B cell (primary cell): ENCODE data around the gene PIM2. TPM values are rescaled to one million over a fixed set of nuclear protein-coding genes. Genes with fewer than 3 reads are reported as not detected.

Source experiments
- ATAC-seq: fragments of 200-7000 bp; cut with Tn5 transposase; one replicate; pipeline ENCODE4 v1.10.0; 2021; ENCODE audit warnings: low read depth, mild to moderate bottlenecking, moderate number of reproducible peaks, moderate library complexity
- CTCF ChIA-PET: fragments of 350-600 bp; sonication (Branson Sonifier 250); formaldehyde crosslinking; loops from one replicate; lab custom pipeline; 2021; ENCODE audit warnings: antibody characterized with exemption, inconsistent platforms; lab: Charles Lee
- POLR2A ChIA-PET: fragments of 350-600 bp; sonication (Branson Sonifier 250); formaldehyde crosslinking; loops from one replicate; lab custom pipeline; 2021; ENCODE audit warnings: antibody characterized with exemption; lab: Charles Lee
- DNase-seq: peaks from one replicate; pipeline ENCODE4 v3.0.0; 2013
- H2AFZ ChIP-seq: 2 replicates; pipeline ENCODE4 v1.6.1; 2012; ENCODE audit warnings: mild to moderate bottlenecking, low read depth, low read length; ENCODE audit not compliant: insufficient read depth, poor library complexity, severe bottlenecking
- H3K27ac ChIP-seq, 2 donors: 1 replicate in 1 of 2; 2 replicates in 1 of 2; pipeline ENCODE4 v1.5.1; 2012 to 2013; ENCODE audit warnings: low read length in 2 of 2, mild to moderate bottlenecking in 2 of 2, moderate library complexity in 1 of 2
- H3K27me3 ChIP-seq, 4 experiments: fragments of 200-600 bp in 1 of 4; sonication (generic) in 1 of 4; replicated peaks in 1 of 4; 1 replicate in 2 of 4; 2 replicates in 2 of 4; pipeline versions ENCODE4 v1.6.1 to v1.7.0; 2013 to 2016; ENCODE audit warnings: low read length in 3 of 4, mild to moderate bottlenecking in 2 of 4, mixed read lengths in 1 of 4, moderate library complexity in 1 of 4; ENCODE audit not compliant: insufficient read depth in 4 of 4, control insufficient read depth in 3 of 4; ENCODE audit errors: control extremely low read depth in 1 of 4
- H3K36me3 ChIP-seq, 2 experiments: replicated peaks in 1 of 2; 1 replicate in 1 of 2; 2 replicates in 1 of 2; pipeline versions ENCODE4 v1.6.1 to v1.7.1; 2013; ENCODE audit warnings: low read length in 1 of 2; ENCODE audit not compliant: insufficient read depth in 2 of 2, control insufficient read depth in 1 of 2; ENCODE audit errors: control extremely low read depth in 1 of 2, extremely low read depth in 1 of 2
- H3K4me1 ChIP-seq, 2 donors: fragments of 200-600 bp in 1 of 2; sonication (generic) in 1 of 2; 1 replicate in 1 of 2; 2 replicates in 1 of 2; pipeline versions ENCODE4 v1.5.1 to v1.6.1; 2013 to 2017; ENCODE audit warnings: low read length in 2 of 2; ENCODE audit not compliant: control insufficient read depth in 2 of 2, insufficient read depth in 2 of 2
- H3K4me2 ChIP-seq: replicated peaks from 2 replicates; pipeline ENCODE3; 2012; ENCODE audit warnings: mild to moderate bottlenecking, low read depth, low read length; ENCODE audit not compliant: poor library complexity, severe bottlenecking
- H3K4me3 ChIP-seq, 5 experiments: fragments of 200-600 bp in 1 of 5; sonication (generic) in 1 of 5; 1 replicate in 3 of 5; 2 replicates in 2 of 5; pipeline versions ENCODE4 v1.5.1 to v1.7.0; 2011 to 2016; ENCODE audit warnings: low read length in 4 of 5, mild to moderate bottlenecking in 4 of 5, low read depth in 2 of 5, control low read depth in 1 of 5, moderate library complexity in 1 of 5; ENCODE audit not compliant: insufficient read depth in 1 of 5; ENCODE audit errors: control extremely low read depth in 1 of 5, extremely low read depth in 1 of 5
- H3K79me2 ChIP-seq: fragments of 200-600 bp; sonication (generic); one replicate; pipeline ENCODE4 v1.6.0; 2016; ENCODE audit warnings: low read length; ENCODE audit not compliant: control insufficient read depth, insufficient read depth
- H3K9ac ChIP-seq: fragments of 200-600 bp; sonication (generic); 2 replicates; pipeline ENCODE4 v1.6.1; 2017; ENCODE audit warnings: mild to moderate bottlenecking, low read length, moderate library complexity
- H3K9me3 ChIP-seq, 3 donors: one replicate each; pipeline versions ENCODE4 v1.6.1 to v1.7.1; 2013; ENCODE audit warnings: low read length in 2 of 3; ENCODE audit not compliant: control insufficient read depth in 2 of 3, insufficient read depth in 1 of 3; ENCODE audit errors: control extremely low read depth in 1 of 3
- H4K20me1 ChIP-seq: 2 replicates; pipeline ENCODE4 v1.6.0; 2012; ENCODE audit warnings: mild to moderate bottlenecking, low read length; ENCODE audit not compliant: insufficient read depth, control insufficient read depth, poor library complexity, severe bottlenecking
- H3K27ac Mint-ChIP-seq: one replicate; pipeline ENCODE4 v1.8.0; 2021; ENCODE audit warnings: mixed read lengths
- H3K27me3 Mint-ChIP-seq: one replicate; pipeline ENCODE4 v1.8.0; 2021; ENCODE audit warnings: mixed read lengths
- H3K4me1 Mint-ChIP-seq: one replicate; pipeline ENCODE4 v1.8.0; 2021; ENCODE audit warnings: mixed read lengths
- H3K4me3 Mint-ChIP-seq: one replicate; pipeline ENCODE4 v1.8.0; 2021; ENCODE audit warnings: mixed read lengths
- H3K9me3 Mint-ChIP-seq: one replicate; pipeline ENCODE4 v1.8.0; 2022; ENCODE audit warnings: mixed read lengths; ENCODE audit not compliant: insufficient read depth
- CTCF ChIP-seq: fragments of 200-600 bp; IDR thresholded peaks from one replicate; pipeline ENCODE4 v1.8.0; 2022; ENCODE audit warnings: antibody characterized with exemption, mild to moderate bottlenecking
- EZH2 ChIP-seq: IDR thresholded peaks from 2 replicates; pipeline ENCODE4 v1.6.1; 2012; ENCODE audit warnings: borderline replicate concordance, low read depth, mild to moderate bottlenecking, moderate library complexity, low read length; ENCODE audit not compliant: insufficient read depth, poor library complexity, severe bottlenecking
- WGBS: methylation state at CpG from one replicate; pipeline ENCODE4 v1.1.5; 2013; ENCODE audit warnings: missing lambda C conversion rate; ENCODE audit not compliant: insufficient coverage; 5-methylcytosine and 5-hydroxymethylcytosine counted together
- intact Hi-C: fragments of 100-400 bp; cut with micrococcal nuclease; formaldehyde crosslinking; loops from one replicate; pipeline ENCODE4 v1.10.0; 2022
- polyA plus RNA-seq: library from polyadenylated mRNA; depleted of rRNA; stranded (reverse); fragments of >200 nt; gene quantifications from 2 replicates; pipeline ENCODE4 v1.2.3, GENCODE V29; 2012
- total RNA-seq, 2 donors: library from RNA; stranded (reverse); fragments of 120-200 nt in 1 of 2; gene quantifications; 1 replicate in 1 of 2; 2 replicates in 1 of 2; pipeline versions ENCODE4 v1.2.3 to v1.2.4, GENCODE V29; 2013 to 2022

PIM2 gene
- total and polyA plus RNA-seq, 2 donors (not counting 1 experiment from before 2014, with no cell fraction given) = 276 to 315 TPM

GRCh38 chrX:48927736-48928382 is 9.0 kb upstream of the PIM2 start:
- Mint-ChIP-seq H3K27me3 (no peaks in the 10 kb centered on the region), H3K27ac (peak overlapping the region; percentile 74), H3K4me1 (peaks cover 37% of the 10 kb centered on the region), H3K4me3 (peak overlapping the region; percentile 59), H3K9me3 (no peaks in the 10 kb centered on the region)
- H3K9ac ChIP-seq = peak overlapping the region; percentile 26
- CTCF ChIA-PET = interaction anchor here (0.8 to 2.1 kb wide), 2 partner anchors 10 to 12 kb away, joined by 3 to 9 read pairs; no protein-coding TSS in a partner anchor
- no peaks in the 10 kb centered on the region for H4K20me1 ChIP-seq
- H3K36me3 ChIP-seq = peaks cover 0 to 35% of the 10 kb centered on the region in 2 experiments
- no peaks in the 10 kb centered on the region for H3K9me3 ChIP-seq
- peak overlapping the region in 1 of 2 donors; percentile 17 for H3K27ac ChIP-seq
- ATAC-seq = peak; percentile 47
- peak; percentile 26 for DNase-seq
- peaks cover 51% of the 10 kb centered on the region for H3K79me2 ChIP-seq
- peak overlapping the region; percentile 64 for H3K4me2 ChIP-seq
- no peak overlapping the region for H2AFZ ChIP-seq
- H3K4me3 ChIP-seq = peak overlapping the region in 1 of 5 experiments; percentile 22
- H3K27me3 ChIP-seq = no peaks in the 10 kb centered on the region
- H3K4me1 ChIP-seq = peaks cover 29 to 35% of the 10 kb centered on the region in 2 donors
- intact Hi-C loops = loop anchor here (1.0 kb wide), 1 partner anchor 9 kb away; the partner anchor contains the start of gene PIM2
- POLR2A ChIA-PET = interaction anchor here (0.6 to 2.4 kb wide), 4 partner anchors 9 to 28 kb away, joined by 3 to 12 read pairs (median 6); no protein-coding TSS in a partner anchor
- TF ChIP-seq EZH2 = no peak
- TF ChIP-seq CTCF = no peak
- no CpG with 5 or more reads among the region's 2 CpGs for WGBS

GRCh38 chrX:48927123-48927522 is 8.3 kb upstream of the PIM2 start:
- Histone ChIP-seq H3K27ac (no peak overlapping the region), H3K9ac (no peak overlapping the region), H3K27me3 (no peaks in the 10 kb centered on the region), H3K9me3 (no peaks in the 10 kb centered on the region), H4K20me1 (no peaks in the 10 kb centered on the region), H2AFZ (no peak overlapping the region), H3K36me3 (peaks cover 0 to 38% of the 10 kb centered on the region in 2 experiments), H3K4me1 (peaks cover 28 to 31% of the 10 kb centered on the region in 2 donors), H3K79me2 (peaks cover 54% of the 10 kb centered on the region), H3K4me2 (peak overlapping the region; percentile 64), H3K4me3 (no peak overlapping the region)
- no CpG with 5 or more reads among the region's 5 CpGs for WGBS
- Mint-ChIP-seq H3K27ac (no peak overlapping the region), H3K27me3 (no peaks in the 10 kb centered on the region), H3K9me3 (no peaks in the 10 kb centered on the region), H3K4me3 (no peak overlapping the region), H3K4me1 (peaks cover 36% of the 10 kb centered on the region)
- intact Hi-C loops = no loop called here
- TF ChIP-seq CTCF (no peak), EZH2 (no peak)
- DNase-seq = no peak
- ATAC-seq = no peak
- ChIA-PET POLR2A (interaction anchor here (0.5 to 2.4 kb wide), 4 partner anchors 10 to 20 kb away, joined by 3 to 12 read pairs (median 5); no protein-coding TSS in a partner anchor), CTCF (interaction anchor here (0.8 to 2.1 kb wide), 2 partner anchors 10 to 13 kb away, joined by 3 to 9 read pairs; no protein-coding TSS in a partner anchor)
